Endothelial cell of umbilical vein (primary cell): Measurements from ENCODE around the gene CLSTN1. TPM values are rescaled to one million over a fixed set of nuclear protein-coding genes. Genes with fewer than 3 reads are reported as not detected.

Experiments
- BruUV-seq: library from RNA; stranded (reverse); fragments of 400-500 nt; replicated peaks from 2 replicates; lab custom pipeline; 2021; lab: Mats Ljungman, UMichigan
- CTCF ChIA-PET: fragments of 300-600, 350-600 bp; sonication (Branson Sonifier 250); formaldehyde crosslinking; loops from one replicate; lab custom pipeline; 2021; ENCODE audit warnings: antibody characterized with exemption, inconsistent platforms; lab: Charles Lee
- POLR2A ChIA-PET: fragments of 300-600, 350-600 bp; sonication (Branson Sonifier 250); formaldehyde crosslinking; loops from one replicate; lab custom pipeline; 2021; ENCODE audit warnings: antibody characterized with exemption, inconsistent platforms; lab: Charles Lee
- DNase-seq: peaks from one replicate; pipeline ENCODE4 v3.0.0-alpha.2; 2011; ENCODE audit warnings: low read depth, low spot score
- FAIRE-seq: peaks from 2 replicates; lab custom pipeline; 2011; peaks lifted over from hg19 to GRCh38; lab: Jason Lieb, UNC
- H2AFZ ChIP-seq: 2 replicates; pipeline ENCODE4 v1.6.0; 2012; ENCODE audit warnings: low read depth, low read length, control low read depth, inconsistent platforms
- H3K27ac ChIP-seq: 2 replicates; pipeline ENCODE4 v1.5.1; 2011; ENCODE audit warnings: low read depth, mild to moderate bottlenecking, control low read depth, low read length, moderate library complexity; ENCODE audit not compliant: insufficient read depth
- H3K27me3 ChIP-seq, 2 experiments: 2 replicates each; pipeline versions ENCODE4 v1.6.0 to v1.6.1; 2011; ENCODE audit warnings: low read length in 2 of 2, mixed read lengths in 1 of 2; ENCODE audit not compliant: control insufficient read depth in 2 of 2, insufficient read depth in 2 of 2
- H3K36me3 ChIP-seq, 2 experiments: 2 replicates in 1 of 2; 3 replicates in 1 of 2; pipeline ENCODE4 v1.5.1; 2011; ENCODE audit warnings: low read length in 2 of 2, mild to moderate bottlenecking in 1 of 2, moderate library complexity in 1 of 2; ENCODE audit not compliant: control insufficient read depth in 2 of 2, insufficient read depth in 2 of 2; ENCODE audit errors: extremely low read depth in 1 of 2
- H3K4me1 ChIP-seq: 3 replicates; pipeline ENCODE4 v1.5.1; 2011; ENCODE audit warnings: mild to moderate bottlenecking, low read length; ENCODE audit not compliant: control insufficient read depth, insufficient read depth; ENCODE audit errors: extremely low read depth
- H3K4me2 ChIP-seq: 2 replicates; pipeline ENCODE4 v1.6.1; 2011; ENCODE audit warnings: low read length, control low read depth, mixed read lengths; ENCODE audit not compliant: insufficient read depth
- H3K4me3 ChIP-seq, 3 experiments: fragments of 200-600 bp in 1 of 3; sonication (generic), shearing (Covaris generic) in 1 of 3; replicated peaks in 1 of 3; 2 replicates each; pipeline ENCODE4 v1.5.1; 2011 to 2016; ENCODE audit warnings: control low read depth in 3 of 3, low read length in 3 of 3, mild to moderate bottlenecking in 2 of 3, inconsistent platforms in 1 of 3, low read depth in 1 of 3, moderate library complexity in 1 of 3; ENCODE audit not compliant: insufficient read depth in 1 of 3
- H3K79me2 ChIP-seq: 2 replicates; pipeline ENCODE4 v1.6.0; 2012; ENCODE audit warnings: low read length, inconsistent platforms; ENCODE audit not compliant: control insufficient read depth, insufficient read depth
- H3K9ac ChIP-seq: replicated peaks from 2 replicates; pipeline ENCODE3; 2011; ENCODE audit warnings: low read length, control low read depth; ENCODE audit not compliant: insufficient read depth; ENCODE audit errors: extremely low read depth
- H3K9me1 ChIP-seq: replicated peaks from 3 replicates; pipeline ENCODE4 v1.6.0; 2011; ENCODE audit warnings: mild to moderate bottlenecking, low read length; ENCODE audit not compliant: control insufficient read depth, insufficient read depth; ENCODE audit errors: extremely low read depth
- H3K9me3 ChIP-seq: replicated peaks from 2 replicates; pipeline ENCODE4 v1.5.1; 2012; ENCODE audit warnings: low read length, inconsistent platforms; ENCODE audit not compliant: control insufficient read depth, insufficient read depth
- H4K20me1 ChIP-seq: replicated peaks from 2 replicates; pipeline ENCODE3; 2011; ENCODE audit warnings: mild to moderate bottlenecking, low read length; ENCODE audit not compliant: control insufficient read depth, insufficient read depth; ENCODE audit errors: extremely low read depth
- GATA2 ChIP-seq: IDR thresholded peaks from 2 replicates; pipeline ENCODE4 v1.7.0; 2011; ENCODE audit warnings: low read depth, mild to moderate bottlenecking, moderate library complexity, mixed read lengths, low read length; ENCODE audit not compliant: insufficient read length, insufficient read depth
- JUN ChIP-seq: IDR thresholded peaks from 2 replicates; pipeline ENCODE4 v1.6.1; 2011; ENCODE audit warnings: borderline replicate concordance, low read depth; ENCODE audit not compliant: insufficient read length, insufficient read depth
- MYC ChIP-seq: IDR thresholded peaks from one replicate; pipeline ENCODE4 v1.6.1; 2011; ENCODE audit warnings: mild to moderate bottlenecking, low read depth, low read length
- POLR2A ChIP-seq: IDR thresholded peaks from 2 replicates; pipeline ENCODE4 v1.6.1; 2012; ENCODE audit warnings: low read depth, mild to moderate bottlenecking, control low read depth, low read length
- POLR2AphosphoS5 ChIP-seq: IDR thresholded peaks from 2 replicates; pipeline ENCODE4 v1.6.1; 2012; ENCODE audit warnings: low read depth, mild to moderate bottlenecking, control low read depth, low read length, moderate library complexity; ENCODE audit not compliant: insufficient read depth
- dilution Hi-C: fragments of 300-500 bp; cut with MboI; formaldehyde crosslinking; loops from one replicate; pipeline ENCODE4 v1.15.0; 2019; ENCODE audit warnings: low sequenced_read_pairs; ENCODE audit not compliant: extremely low pct_ligation_motif_present
- intact Hi-C: fragments of 100-400 bp; cut with micrococcal nuclease; formaldehyde crosslinking; loops from one replicate; pipeline ENCODE4 v1.10.0; 2022
- polyA plus RNA-seq, 4 experiments: library from polyadenylated mRNA; depleted of rRNA in 3 of 4; stranded (reverse) in 3 of 4; unstranded in 1 of 4; fragments of >200 nt; gene quantifications; 2 replicates each; pipeline versions ENCODE4 v1.2.1 to v1.2.3, GENCODE V29; 2011 to 2012; ENCODE audit warnings: missing spikeins in 1 of 4
- total RNA-seq: library from RNA; stranded (reverse); gene quantifications from 2 replicates; pipeline ENCODE4 v1.2.3, GENCODE V29; 2021
- TF ChIP-seq, protein P1 (sequence below), 2 donors: IDR thresholded peaks; 1 replicate in 1 of 2; 2 replicates in 1 of 2; pipeline ENCODE4 v1.5.1; 2011; ENCODE audit warnings: low read length in 2 of 2, mild to moderate bottlenecking in 2 of 2, moderate library complexity in 2 of 2, control low read depth in 1 of 2, inconsistent platforms in 1 of 2, low read depth in 1 of 2; ENCODE audit not compliant: insufficient read depth in 1 of 2; ENCODE audit errors: extremely low read depth in 1 of 2

Gene CLSTN1
- total and polyA plus RNA-seq, 2 donors (not counting 3 experiments of a cell fraction or from before 2014, with no cell fraction given), result 49.1 to 130 TPM

- Histone ChIP-seq H3K27me3 (peaks cover 4 to 12% of the 10 kb centered on the region in 2 experiments), H3K4me3 (peak overlapping the region; percentile 39 to 51 (median 49)), H3K36me3 (no peaks in the 10 kb centered on the region), H3K79me2 (no peaks in the 10 kb centered on the region), H3K27ac (no peak overlapping the region), H2AFZ (peak overlapping the region; percentile 96), H3K4me1 (peaks cover 25% of the 10 kb centered on the region), H3K9me1 (no peaks in the 10 kb centered on the region), H3K9ac (peak overlapping the region; percentile 39), H4K20me1 (no peaks in the 10 kb centered on the region), H3K9me3 (no peaks in the 10 kb centered on the region), H3K4me2 (peak overlapping the region; percentile 14)
- DNase-seq (peak; percentile 28), FAIRE-seq (peak; percentile 31)
- dilution Hi-C loops (no loop called here), intact Hi-C loops (no loop called here)
- ChIA-PET CTCF (interaction anchor here (1.5 to 2.8 kb wide), 3 partner anchors 8 to 73 kb away, joined by 3 to 10 read pairs (median 4); no protein-coding TSS in a partner anchor), POLR2A (no interaction called here)
- no peak for TF ChIP-seq JUN
- TF ChIP-seq, protein P1, sequence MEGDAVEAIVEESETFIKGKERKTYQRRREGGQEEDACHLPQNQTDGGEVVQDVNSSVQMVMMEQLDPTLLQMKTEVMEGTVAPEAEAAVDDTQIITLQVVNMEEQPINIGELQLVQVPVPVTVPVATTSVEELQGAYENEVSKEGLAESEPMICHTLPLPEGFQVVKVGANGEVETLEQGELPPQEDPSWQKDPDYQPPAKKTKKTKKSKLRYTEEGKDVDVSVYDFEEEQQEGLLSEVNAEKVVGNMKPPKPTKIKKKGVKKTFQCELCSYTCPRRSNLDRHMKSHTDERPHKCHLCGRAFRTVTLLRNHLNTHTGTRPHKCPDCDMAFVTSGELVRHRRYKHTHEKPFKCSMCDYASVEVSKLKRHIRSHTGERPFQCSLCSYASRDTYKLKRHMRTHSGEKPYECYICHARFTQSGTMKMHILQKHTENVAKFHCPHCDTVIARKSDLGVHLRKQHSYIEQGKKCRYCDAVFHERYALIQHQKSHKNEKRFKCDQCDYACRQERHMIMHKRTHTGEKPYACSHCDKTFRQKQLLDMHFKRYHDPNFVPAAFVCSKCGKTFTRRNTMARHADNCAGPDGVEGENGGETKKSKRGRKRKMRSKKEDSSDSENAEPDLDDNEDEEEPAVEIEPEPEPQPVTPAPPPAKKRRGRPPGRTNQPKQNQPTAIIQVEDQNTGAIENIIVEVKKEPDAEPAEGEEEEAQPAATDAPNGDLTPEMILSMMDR (IDR thresholded peaks at IDR 0.05; ENCODE audit: extremely low read depth in 1 of 2, insufficient read depth in 1 of 2, low read depth in 1 of 2, low read length in 2 of 2), result no peak
- no peak for TF ChIP-seq GATA2
- BruUV-seq, result no TSS peak
Observed at GRCh38 chr1:9689971-9690381, 133.8 kb downstream of the CLSTN1 start.

- H3K9me1 ChIP-seq, result no peaks in the 10 kb centered on the region
- dilution Hi-C loops, result no loop called here
- intact Hi-C loops, result no loop called here
- FAIRE-seq, result no peak
- TF ChIP-seq POLR2AphosphoS5 (peak; percentile 17), POLR2A (no peak), MYC (no peak)
- no TSS peak for BruUV-seq
- ChIA-PET POLR2A (no interaction called here), CTCF (interaction anchor here (2.8 kb wide), 1 partner anchor 7 kb away, joined by 10 read pairs; no protein-coding TSS in a partner anchor)
- no peaks in the 10 kb centered on the region for H3K36me3 ChIP-seq
- H3K79me2 ChIP-seq, result no peaks in the 10 kb centered on the region
- H3K27ac ChIP-seq, result no peak overlapping the region
- no peak overlapping the region for H3K9ac ChIP-seq
- H3K4me3 ChIP-seq, result peak overlapping the region; percentile 44 to 52 (median 49)
- peaks cover 4 to 12% of the 10 kb centered on the region in 2 experiments for H3K27me3 ChIP-seq
- H2AFZ ChIP-seq, result peak overlapping the region; percentile 90
- peak overlapping the region; percentile 66 for H3K4me2 ChIP-seq
- no peaks in the 10 kb centered on the region for H4K20me1 ChIP-seq
- DNase-seq, result peak; percentile 28
- H3K9me3 ChIP-seq, result no peaks in the 10 kb centered on the region
- H3K4me1 ChIP-seq, result peaks cover 25% of the 10 kb centered on the region
Observed at GRCh38 chr1:9689011-9689706, 134.6 kb downstream of the CLSTN1 start.
